Upper lobe of left lung (tissue), 4 donors: ENCODE measurements around the gene GAK.

ENCODE experiments used
- CTCF ChIP-seq, 6 experiments: fragments of 450-650 bp in 4 of 6; fragments of 200-600 bp in 2 of 6; sonication (generic) in 2 of 6; IDR thresholded peaks; one replicate each; pipeline ENCODE4 v1.5.1; 2016 to 2019; ENCODE audit warnings: antibody characterized with exemption in 6 of 6
- POLR2A ChIP-seq, 4 donors: fragments of 450-650 bp; IDR thresholded peaks; one replicate each; pipeline ENCODE4 v1.5.1; 2016 to 2017; ENCODE audit warnings: antibody characterized with exemption in 4 of 4, mild to moderate bottlenecking in 2 of 4

- no peak for TF ChIP-seq CTCF (IDR thresholded peaks at IDR 0.05)
- no peak for TF ChIP-seq POLR2A (IDR thresholded peaks at IDR 0.05)
These were observed 83.2 kb downstream of the GAK start for GRCh38 chr4:848803-849477.
